Measurements from ENCODE around the gene ANKLE2.
"Not testable (repeated sequence)": the region's sequence is repeated elsewhere in the genome, so short reads cannot be mapped to it uniquely, and the experiment has no call there.

The ANKLE2 gene

GRCh38 chr12:132718644-132719043 is 43.0 kb downstream of the ANKLE2 start:
- no peak for DNase-seq

DNA sequence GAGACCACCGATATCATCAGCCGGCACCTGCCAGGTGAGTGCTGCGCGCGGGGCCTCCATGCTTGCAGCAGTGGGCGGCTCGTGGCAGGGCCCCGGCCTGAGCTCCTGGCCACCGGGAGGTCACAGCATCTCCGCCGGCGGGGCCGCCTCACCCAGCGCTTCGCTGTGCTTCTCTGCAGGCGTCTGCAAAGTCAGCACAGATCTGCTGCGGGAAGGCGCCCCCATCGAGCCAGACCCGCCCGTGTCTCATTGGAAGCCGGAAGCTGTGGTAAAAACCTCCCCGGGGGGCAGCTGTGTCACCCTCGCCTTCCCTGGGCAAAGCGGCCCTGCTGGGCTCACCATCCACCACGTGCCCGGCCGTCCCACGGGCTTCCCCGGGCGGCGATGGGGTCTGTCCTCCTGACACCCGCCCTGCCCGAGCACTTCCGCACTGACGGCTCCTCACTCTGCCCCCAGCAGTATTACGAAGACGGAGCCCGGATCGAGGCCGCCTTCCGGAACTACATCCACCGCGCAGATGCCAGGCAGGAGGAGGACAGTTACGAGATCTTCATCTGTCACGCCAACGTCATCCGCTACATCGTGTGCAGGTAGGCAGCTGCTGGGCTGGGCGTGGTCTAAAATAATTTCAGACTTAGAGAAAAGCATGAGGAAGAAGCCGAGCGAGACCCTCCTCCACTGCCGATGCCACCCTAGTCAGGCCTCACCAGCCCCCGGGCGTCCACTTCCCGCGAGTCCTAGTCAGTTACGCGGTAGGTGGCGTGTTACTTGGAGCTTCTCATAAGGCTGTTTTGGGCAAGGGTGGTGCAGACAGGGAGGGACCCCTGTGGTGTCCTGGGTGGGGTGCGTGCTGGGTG is 43.9 kb downstream of the ANKLE2 start:
- no peak for DNase-seq

- DNase-seq: no peak
These were observed 44.6 kb downstream of the ANKLE2 start for GRCh38 chr12:132717011-132717410.

DNA sequence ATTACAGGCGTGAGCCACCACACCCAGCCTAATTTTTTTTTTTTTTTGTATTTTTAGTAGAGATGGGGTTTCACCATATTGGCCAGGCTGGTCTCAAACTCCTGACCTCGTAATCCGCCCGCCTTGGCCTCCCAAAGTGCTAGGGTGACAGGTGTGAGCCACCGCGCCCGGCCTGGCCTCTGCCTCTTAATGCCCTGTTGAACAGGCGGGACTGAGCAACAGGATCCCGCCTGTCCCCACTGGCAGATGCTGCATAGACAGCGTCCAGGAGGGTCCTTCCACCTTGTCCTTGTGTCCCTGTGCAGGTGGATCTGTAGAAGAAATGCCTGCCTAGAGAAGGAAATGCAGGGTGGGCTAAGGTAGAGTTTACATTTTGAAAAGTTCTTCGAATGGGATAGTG is 45.3 kb downstream of the ANKLE2 start:
- no peak for DNase-seq

DNA sequence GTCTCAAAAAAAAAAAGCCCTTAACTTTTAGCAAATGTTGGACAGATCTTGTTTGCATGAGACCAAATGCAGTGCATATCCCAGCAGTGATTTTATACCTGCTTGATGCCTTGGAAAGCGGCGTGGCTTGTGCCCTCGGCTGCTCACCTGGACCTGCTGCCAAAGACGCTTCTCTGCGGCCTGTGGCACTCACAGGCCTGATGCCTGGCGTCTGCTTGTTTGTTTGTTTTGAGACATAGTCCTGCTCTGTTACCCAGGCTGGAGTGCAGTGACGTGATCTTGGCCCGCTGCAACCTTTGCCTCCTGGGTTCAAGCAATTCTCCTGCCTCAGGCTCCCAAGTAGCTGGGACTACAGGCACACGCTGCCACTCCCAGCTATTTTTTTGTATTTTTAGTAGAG is 45.8 kb downstream of the ANKLE2 start:
- DNase-seq: no peak

GRCh38 chr12:132713123-132713522 is 48.5 kb downstream of the ANKLE2 start:
- DNase-seq: no peak

GRCh38 chr12:132711080-132711843 is 50.4 kb downstream of the ANKLE2 start:
- DNase-seq: no peak

GRCh38 chr12:132710405-132711079 is 51.1 kb downstream of the ANKLE2 start, which contains the start of gene PGAM5:
TSS of gene PGAM5 (plus strand) at chr12:132710842. CDS start at chr12:132710877, 35 bp downstream.
- peak; percentile 77 for DNase-seq

DNA sequence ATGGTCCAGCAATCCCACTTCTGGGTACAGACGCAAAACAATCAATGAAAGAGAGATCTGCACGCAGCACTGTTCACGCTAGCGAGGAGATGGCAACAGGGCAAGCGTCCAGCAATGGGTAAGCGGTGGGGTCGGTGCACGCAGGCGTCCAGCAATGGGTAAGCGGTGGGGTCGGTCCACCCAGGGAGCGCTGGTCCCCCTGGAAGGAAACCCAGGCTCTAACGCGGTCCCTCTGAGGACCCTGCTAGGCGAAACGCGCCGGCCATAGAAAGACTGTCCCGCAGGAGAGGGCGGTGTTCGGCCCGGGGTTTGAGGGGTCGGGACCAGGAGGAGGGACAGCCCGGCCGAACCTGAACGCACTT is 51.6 kb downstream of the ANKLE2 start:
- DNase-seq: no peak

- DNase-seq: no peak
These were observed 53.5 kb downstream of the ANKLE2 start for GRCh38 chr12:132708150-132708549.

DNA sequence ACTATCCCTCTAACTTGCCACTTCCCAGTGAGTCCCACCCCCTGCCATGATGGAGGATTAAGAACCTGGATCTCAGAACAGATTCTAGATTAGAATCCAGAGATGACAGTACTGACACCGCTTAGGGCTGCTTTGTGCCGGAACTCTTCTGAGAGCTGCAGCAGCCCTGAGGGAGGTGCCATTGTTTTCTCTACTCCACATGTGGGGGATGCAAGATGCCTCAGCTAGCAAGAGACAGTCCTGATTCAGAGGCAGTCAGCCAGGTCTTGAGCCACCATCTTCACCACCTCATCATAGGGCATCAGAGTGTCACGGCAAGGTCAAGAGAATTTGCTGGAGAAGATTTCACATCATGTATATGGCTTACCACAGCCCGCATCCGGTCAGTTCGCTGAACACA is 54.4 kb downstream of the ANKLE2 start:
- no peak for DNase-seq

- DNase-seq: no peak
These were observed 58.0 kb downstream of the ANKLE2 start for GRCh38 chr12:132703641-132704040.

GRCh38 chr12:132702640-132703039 is 59.0 kb downstream of the ANKLE2 start:
- DNase-seq: no peak

GRCh38 chr12:132700212-132700822 is 61.3 kb downstream of the ANKLE2 start:
- no peak for DNase-seq

GRCh38 chr12:132698341-132698740 is 63.3 kb downstream of the ANKLE2 start:
- no peak for DNase-seq

GRCh38 chr12:132695431-132695830 is 66.2 kb downstream of the ANKLE2 start:
- no peak for DNase-seq

- not testable (repeated sequence) for DNase-seq
These were observed 66.7 kb downstream of the ANKLE2 start for GRCh38 chr12:132694888-132695287.

GRCh38 chr12:132692030-132692429 is 69.6 kb downstream of the ANKLE2 start:
- not testable (repeated sequence) for DNase-seq

DNA sequence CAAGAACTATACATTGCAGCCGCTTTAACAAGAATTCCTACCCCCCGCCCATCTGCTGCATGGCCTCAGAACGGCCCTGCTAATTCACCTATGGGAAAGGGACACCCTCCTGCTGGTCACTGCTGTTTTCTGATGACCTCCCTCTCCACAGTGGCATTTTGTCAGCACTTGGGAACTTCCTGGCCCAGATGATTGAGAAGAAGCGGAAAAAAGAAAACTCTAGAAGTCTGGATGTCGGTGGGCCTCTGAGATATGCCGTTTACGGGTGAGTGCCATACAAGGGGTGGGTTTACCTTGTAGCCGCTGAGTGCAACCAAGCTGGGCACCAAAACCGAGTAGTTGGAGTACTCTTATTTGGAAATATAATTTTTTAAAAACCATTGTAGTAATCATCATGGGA is 71.5 kb downstream of the ANKLE2 start:
- DNase-seq: no peak

DNA sequence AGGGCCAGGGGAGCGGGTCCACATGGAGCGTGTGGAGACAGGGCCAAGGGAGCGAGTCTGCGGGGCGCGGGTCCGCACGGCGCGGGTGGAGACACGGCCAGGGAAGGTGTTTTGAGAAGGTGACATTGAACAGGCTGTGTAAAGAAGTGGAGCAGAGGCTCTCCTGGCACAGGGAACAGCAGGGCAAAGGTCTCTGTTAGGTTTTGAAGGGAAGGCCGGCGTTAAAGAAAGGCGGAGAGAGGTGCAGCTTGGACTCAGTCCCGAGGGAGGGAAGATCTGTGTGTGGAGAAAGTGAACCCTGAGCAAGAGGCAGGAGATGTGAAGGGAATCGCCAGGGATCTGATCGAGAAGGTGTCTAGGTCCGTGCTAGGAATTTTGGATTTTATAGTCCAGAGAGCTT is 72.4 kb downstream of the ANKLE2 start:
- DNase-seq: no peak

GRCh38 chr12:132687211-132688164 is 74.1 kb downstream of the ANKLE2 start, which contains the start of the genes POLE and PXMP2:
TSS of gene POLE (minus strand) at chr12:132687342. CDS start at chr12:132687315, 27 bp downstream.
TSS of gene PXMP2 (plus strand) at chr12:132687587. CDS start at chr12:132687671, 84 bp downstream.
- peak; percentile 92 for DNase-seq

DNA sequence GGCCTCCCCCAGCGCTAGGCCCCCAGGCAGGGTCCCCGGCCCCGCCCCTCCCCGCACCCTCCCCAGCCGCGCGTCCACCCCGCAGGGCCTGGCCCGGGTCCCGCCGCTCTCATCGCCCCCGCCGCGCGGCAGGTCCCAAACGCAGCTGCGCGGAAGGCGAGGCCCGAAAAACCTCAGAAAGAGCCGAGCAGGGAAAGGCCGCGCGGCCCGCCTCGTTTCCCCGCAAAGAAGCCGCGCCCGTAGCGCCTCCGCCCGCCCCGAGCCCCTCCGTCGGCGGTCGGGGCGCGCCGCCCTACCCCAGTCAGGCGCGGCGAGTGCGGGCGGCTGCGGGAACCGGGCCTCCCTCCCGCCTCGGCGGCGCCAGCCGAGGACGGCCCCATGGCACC is 74.8 kb downstream of the ANKLE2 start:
- no peak for DNase-seq

Measured in NCI-H1048 (cell line).